GM12878 (cell line): ENCODE measurements around the gene OPCML. TPM values are rescaled to one million over a fixed set of nuclear protein-coding genes. Genes with fewer than 3 reads are reported as not detected.

ENCODE experiments used
- ATAC-seq: fragments of 200-7000 bp; cut with Tn5 transposase; 3 replicates; pipeline ENCODE4 v1.9.1; 2020; ENCODE audit warnings: mild to moderate bottlenecking, moderate library complexity
- BruUV-seq: library from RNA; stranded (reverse); fragments of 400-500 nt; replicated peaks from 2 replicates; lab custom pipeline; 2021; lab: Mats Ljungman, UMichigan
- CTCF ChIA-PET: fragments of 300-600 bp; sonication (Branson Sonifier 250); formaldehyde crosslinking; extraction: SDS; loops from one replicate; lab custom pipeline; 2021; ENCODE audit warnings: inconsistent platforms; lab: Yijun Ruan, JAX
- POLR2A ChIA-PET: fragments of 350-600 bp; formaldehyde crosslinking; extraction: SDS; loops from one replicate; lab custom pipeline; 2021; ENCODE audit warnings: inconsistent platforms; lab: Charles Lee
- RAD21 ChIA-PET: fragments of 300-600 bp; sonication (Branson Sonifier 250); formaldehyde crosslinking; loops from one replicate; lab custom pipeline; 2023; ENCODE audit warnings: antibody characterized with exemption; ENCODE audit not compliant: unreplicated experiment; lab: Charles Lee
- SMC1A ChIA-PET: fragments of 300-600 bp; sonication (Branson Sonifier 250); formaldehyde crosslinking; loops from one replicate; lab custom pipeline; 2023; ENCODE audit not compliant: unreplicated experiment, uncharacterized antibody; lab: Charles Lee
- DNase-seq: peaks from one replicate; pipeline ENCODE4 v3.0.0-alpha.2; 2011; ENCODE audit warnings: low read depth, low spot score
- FAIRE-seq: peaks from 3 replicates; lab custom pipeline; 2011; peaks lifted over from hg19 to GRCh38; lab: Jason Lieb, UNC
- H2AFZ ChIP-seq: 2 replicates; pipeline ENCODE4 v1.6.0; 2011; ENCODE audit warnings: low read depth, low read length, control low read depth; ENCODE audit not compliant: control insufficient read depth
- H3K27ac ChIP-seq: 2 replicates; pipeline ENCODE4 v1.5.1; 2011; ENCODE audit warnings: control low read depth; ENCODE audit not compliant: control insufficient read depth, insufficient read depth
- H3K27me3 ChIP-seq, 2 experiments: replicated peaks in 1 of 2; 2 replicates each; pipeline versions ENCODE4 v1.6.0 to v1.6.1; 2011; ENCODE audit warnings: low read length in 1 of 2; ENCODE audit not compliant: control insufficient read depth in 2 of 2, insufficient read depth in 2 of 2
- H3K36me3 ChIP-seq, 2 experiments: 2 replicates each; pipeline ENCODE4 v1.5.1; 2011; ENCODE audit warnings: low read length in 1 of 2; ENCODE audit not compliant: control insufficient read depth in 2 of 2, insufficient read depth in 2 of 2
- H3K4me1 ChIP-seq: 2 replicates; pipeline ENCODE4 v1.6.1; 2011; ENCODE audit warnings: mild to moderate bottlenecking, low read length, moderate library complexity, mixed read lengths; ENCODE audit not compliant: control insufficient read depth, insufficient read depth
- H3K4me2 ChIP-seq: 2 replicates; pipeline ENCODE4 v1.6.0; 2011; ENCODE audit warnings: control low read depth; ENCODE audit not compliant: control insufficient read depth, insufficient read depth
- H3K4me3 ChIP-seq: fragments of 200-600 bp; sonication (generic); 2 replicates; pipeline ENCODE4 v1.5.1; 2016
- H3K79me2 ChIP-seq: 2 replicates; pipeline ENCODE4 v1.6.0; 2011; ENCODE audit warnings: low read length; ENCODE audit not compliant: control insufficient read depth, insufficient read depth
- H3K9ac ChIP-seq: 2 replicates; pipeline ENCODE4 v1.8.0; 2011; ENCODE audit warnings: low read length, control low read depth, mixed read lengths; ENCODE audit not compliant: control insufficient read depth, insufficient read depth
- H3K9me3 ChIP-seq: replicated peaks from 3 replicates; pipeline ENCODE4 v1.5.1; 2011; ENCODE audit warnings: mild to moderate bottlenecking, low read length; ENCODE audit not compliant: control insufficient read depth, insufficient read depth
- H4K20me1 ChIP-seq: 2 replicates; pipeline ENCODE4 v1.6.0; 2011; ENCODE audit not compliant: control insufficient read depth, insufficient read depth
- ATF2 ChIP-seq: IDR thresholded peaks from 2 replicates; pipeline ENCODE4 v1.6.1; 2012; ENCODE audit warnings: low read length, inconsistent platforms
- BCL11A ChIP-seq: IDR thresholded peaks from 2 replicates; pipeline ENCODE4 v1.6.1; 2011; ENCODE audit warnings: low read depth, low read length
- CEBPB ChIP-seq, 2 experiments: fragments of 150-350 bp in 1 of 2; IDR thresholded peaks; 2 replicates each; pipeline ENCODE4 v1.6.1; 2012 to 2014; ENCODE audit warnings: low read depth in 2 of 2, low read length in 2 of 2, borderline replicate concordance in 1 of 2, inconsistent platforms in 1 of 2
- CUX1 ChIP-seq: IDR thresholded peaks from 2 replicates; pipeline ENCODE4 v1.6.1; 2012; ENCODE audit warnings: improper control_type of control experiment, low read depth, low read length; ENCODE audit not compliant: insufficient replicate concordance
- DPF2 ChIP-seq: fragments of 450-650 bp; IDR thresholded peaks from 2 replicates; pipeline ENCODE4 v1.6.1; 2017; ENCODE audit warnings: mild to moderate bottlenecking
- EGR1 ChIP-seq, 2 experiments: IDR thresholded peaks; 1 replicate in 1 of 2; 2 replicates in 1 of 2; pipeline ENCODE4 v1.6.1; 2011 to 2012; ENCODE audit warnings: low read depth in 2 of 2, low read length in 2 of 2, borderline replicate concordance in 1 of 2, mild to moderate bottlenecking in 1 of 2, moderate library complexity in 1 of 2
- FOS ChIP-seq: IDR thresholded peaks from 3 replicates; pipeline ENCODE4 v1.6.1; 2011; ENCODE audit warnings: borderline replicate concordance; ENCODE audit not compliant: insufficient read length; ENCODE audit errors: extremely low read depth
- HDAC2 ChIP-seq: fragments of 200-600 bp; sonication (generic); IDR thresholded peaks from 2 replicates; pipeline ENCODE4 v1.6.1; 2017
- IKZF1 ChIP-seq: fragments of 450-650 bp; conservative IDR thresholded peaks from 2 replicates; pipeline ENCODE4 v1.6.1; 2017; ENCODE audit warnings: antibody characterized with exemption, mild to moderate bottlenecking
- MTA3 ChIP-seq: IDR thresholded peaks from 2 replicates; pipeline ENCODE4 v1.6.1; 2012; ENCODE audit warnings: low read length, inconsistent platforms, borderline replicate concordance
- MYC ChIP-seq: IDR thresholded peaks from 2 replicates; pipeline ENCODE4 v1.6.1; 2011; ENCODE audit warnings: mild to moderate bottlenecking, low read length, moderate library complexity, inconsistent platforms; ENCODE audit not compliant: insufficient read depth, insufficient replicate concordance, insufficient read length, severe bottlenecking
- PBX3 ChIP-seq: IDR thresholded peaks from 2 replicates; pipeline ENCODE4 v1.6.1; 2011; ENCODE audit warnings: mild to moderate bottlenecking, low read depth, low read length, moderate library complexity; ENCODE audit not compliant: insufficient replicate concordance
- TBL1XR1 ChIP-seq: IDR thresholded peaks from 2 replicates; pipeline ENCODE4 v1.6.1; 2012; ENCODE audit warnings: low read depth, low read length, improper control_type of control experiment
- ZBTB4 ChIP-seq: fragments of 450-650 bp; formaldehyde crosslinking; IDR thresholded peaks from 2 replicates; pipeline ENCODE4 v1.4.0; 2022; ENCODE audit warnings: mild to moderate bottlenecking, moderate library complexity
- WGBS: methylation state at CpG from one replicate; pipeline ENCODE4 v1.1.6; 2016; ENCODE audit warnings: low lambda C conversion rate; ENCODE audit not compliant: insufficient replicate concordance, insufficient coverage; ENCODE audit errors: missing lambda C conversion rate; 5-methylcytosine and 5-hydroxymethylcytosine counted together
- in situ Hi-C: fragments of 300-500 bp; cut with MboI; formaldehyde crosslinking; loops from 9 replicates; pipeline ENCODE4 v1.14.3; 2018; ENCODE audit warnings: mixed read lengths
- intact Hi-C: fragments of 100-400 bp; cut with micrococcal nuclease; formaldehyde crosslinking; loops from one replicate; pipeline ENCODE4 v1.14.2; 2022; ENCODE audit not compliant: unreplicated experiment
- polyA plus RNA-seq, 11 experiments: library from polyadenylated mRNA; depleted of rRNA in 4 of 11; unstranded in 6 of 11; stranded (reverse) in 5 of 11; fragments of >200 nt; fragmentation: Nextera tagmentation in 4 of 11; fragmentation: Illumina TruSeq in 1 of 11; extraction: Ambion mirVana in 4 of 11; extraction: Trizol in 1 of 11; gene quantifications; 1 replicate in 1 of 11; 2 replicates in 10 of 11; pipeline versions ENCODE4 v1.2.1 to v1.2.3, GENCODE V29; 2011 to 2016; ENCODE audit warnings: inconsistent platforms in 2 of 11, missing spikeins in 2 of 11, low read depth in 1 of 11
- total RNA-seq, 4 experiments: library from RNA; depleted of rRNA in 3 of 4; stranded (reverse); fragments of >200 nt in 3 of 4; fragmentation: Illumina TruSeq in 1 of 4; extraction: Trizol in 1 of 4; gene quantifications; 2 replicates each; pipeline versions ENCODE4 v1.2.1 to v1.2.3, GENCODE V29; 2013 to 2021

Gene OPCML
- total and polyA plus RNA-seq, 10 of the 15 experiments (the other 5 are each of a cell fraction or from before 2014, with no cell fraction given), result 0.84 TPM; not detected in 9

- H3K36me3 ChIP-seq, result no peaks in the 10 kb centered on the region
- RAD21 ChIA-PET, result no interaction called here
- no peak overlapping the region for H2AFZ ChIP-seq
- no peaks in the 10 kb centered on the region for H4K20me1 ChIP-seq
- POLR2A ChIA-PET, result no interaction called here
- no peaks in the 10 kb centered on the region for H3K9me3 ChIP-seq
- no peak for FAIRE-seq
- no peak overlapping the region for H3K27ac ChIP-seq
- SMC1A ChIA-PET, result no interaction called here
- no peaks in the 10 kb centered on the region for H3K4me1 ChIP-seq
- 33% methylated on average over 1 of the region's 1 CpG for WGBS
- CTCF ChIA-PET, result no interaction called here
- no peak overlapping the region for H3K4me2 ChIP-seq
- no TSS peak for BruUV-seq
- no peaks in the 10 kb centered on the region for H3K79me2 ChIP-seq
- no peak overlapping the region for H3K9ac ChIP-seq
- no peak overlapping the region for H3K4me3 ChIP-seq
- H3K27me3 ChIP-seq, result no peaks in the 10 kb centered on the region; a peak in 1 of 4 replicates
- in situ Hi-C loops (no loop called here), intact Hi-C loops (no loop called here)
- no peak for DNase-seq
- ATAC-seq, result no peak
- TF ChIP-seq IKZF1 (no peak), TBL1XR1 (no peak), EGR1 (IDR thresholded peaks at IDR 0.05; ENCODE audit: borderline replicate concordance in 1 of 2, low read depth in 2 of 2, low read length in 2 of 2) (no peak), CEBPB (IDR thresholded peaks at IDR 0.05; ENCODE audit: borderline replicate concordance in 1 of 2, low read depth in 2 of 2, low read length in 2 of 2) (no peak), BCL11A (no peak), MYC (no peak), ATF2 (no peak), DPF2 (no peak), ZBTB4 (CRISPR knock-in tag) (no peak), FOS (no peak), PBX3 (no peak), HDAC2 (no peak), MTA3 (no peak), CUX1 (no peak)
These were observed 425.9 kb downstream of the OPCML start for GRCh38 chr11:133106417-133106816.
